Peyer's patch (tissue), 4 donors: ENCODE results near the gene RALGPS2.

Source experiments
- POLR2A ChIP-seq, 2 donors: fragments of 450-650 bp; IDR thresholded peaks; one replicate each; pipeline ENCODE4 v1.5.1; 2017; ENCODE audit warnings: antibody characterized with exemption in 2 of 2, mild to moderate bottlenecking in 2 of 2, moderate library complexity in 2 of 2
- TF ChIP-seq, protein P1 (sequence below), 6 experiments: fragments of 450-650 bp in 4 of 6; fragments of 200-600 bp in 2 of 6; sonication (generic) in 1 of 6; IDR thresholded peaks; one replicate each; pipeline ENCODE4 v1.5.1; 2017 to 2019; ENCODE audit warnings: antibody characterized with exemption in 6 of 6, mild to moderate bottlenecking in 3 of 6, moderate library complexity in 1 of 6

DNA sequence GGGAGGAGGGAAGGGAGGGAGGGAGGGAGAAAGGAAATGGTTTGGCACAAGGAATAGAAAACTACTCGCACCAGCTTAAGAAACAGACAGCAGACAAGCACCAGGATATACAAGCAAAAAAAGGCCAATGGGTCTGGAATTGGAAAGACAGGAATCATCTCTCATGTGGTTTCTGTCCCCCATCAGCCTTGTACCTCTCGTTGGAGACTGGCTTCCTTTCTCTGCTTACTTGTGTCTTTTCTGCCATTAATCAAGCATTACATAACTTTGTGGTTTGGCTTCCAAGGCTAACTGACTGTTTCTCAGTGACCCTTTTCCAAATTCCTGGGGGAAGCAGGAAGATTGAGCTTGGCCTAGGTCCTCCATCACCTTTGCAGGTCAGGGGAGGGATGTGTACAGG is 11.8 kb upstream of the RALGPS2 start:
- TF ChIP-seq, protein P1, sequence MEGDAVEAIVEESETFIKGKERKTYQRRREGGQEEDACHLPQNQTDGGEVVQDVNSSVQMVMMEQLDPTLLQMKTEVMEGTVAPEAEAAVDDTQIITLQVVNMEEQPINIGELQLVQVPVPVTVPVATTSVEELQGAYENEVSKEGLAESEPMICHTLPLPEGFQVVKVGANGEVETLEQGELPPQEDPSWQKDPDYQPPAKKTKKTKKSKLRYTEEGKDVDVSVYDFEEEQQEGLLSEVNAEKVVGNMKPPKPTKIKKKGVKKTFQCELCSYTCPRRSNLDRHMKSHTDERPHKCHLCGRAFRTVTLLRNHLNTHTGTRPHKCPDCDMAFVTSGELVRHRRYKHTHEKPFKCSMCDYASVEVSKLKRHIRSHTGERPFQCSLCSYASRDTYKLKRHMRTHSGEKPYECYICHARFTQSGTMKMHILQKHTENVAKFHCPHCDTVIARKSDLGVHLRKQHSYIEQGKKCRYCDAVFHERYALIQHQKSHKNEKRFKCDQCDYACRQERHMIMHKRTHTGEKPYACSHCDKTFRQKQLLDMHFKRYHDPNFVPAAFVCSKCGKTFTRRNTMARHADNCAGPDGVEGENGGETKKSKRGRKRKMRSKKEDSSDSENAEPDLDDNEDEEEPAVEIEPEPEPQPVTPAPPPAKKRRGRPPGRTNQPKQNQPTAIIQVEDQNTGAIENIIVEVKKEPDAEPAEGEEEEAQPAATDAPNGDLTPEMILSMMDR (IDR thresholded peaks at IDR 0.05) = no peak
- no peak for TF ChIP-seq POLR2A (IDR thresholded peaks at IDR 0.05)
